OCI-LY7 (cell line): ENCODE results near the gene RIT2. TPM values are rescaled to one million over a fixed set of nuclear protein-coding genes. Genes with fewer than 3 reads are reported as not detected.

Source experiments
- BruUV-seq: library from RNA; stranded (reverse); fragments of 400-500 nt; replicated peaks from 2 replicates; lab custom pipeline; 2021; lab: Mats Ljungman, UMichigan
- CTCF ChIA-PET: fragments of 300-600 bp; sonication (Branson Sonifier 250); formaldehyde crosslinking; loops from one replicate; lab custom pipeline; 2022; ENCODE audit warnings: antibody characterized with exemption; ENCODE audit not compliant: unreplicated experiment; lab: Charles Lee
- POLR2A ChIA-PET: fragments of 300-600 bp; sonication (Branson Sonifier 250); formaldehyde crosslinking; loops from one replicate; lab custom pipeline; 2022; ENCODE audit warnings: antibody characterized with exemption; lab: Charles Lee
- DNase-seq: peaks from one replicate; pipeline ENCODE4 v3.0.0-alpha.2; 2015; ENCODE audit warnings: low spot score
- H2AFZ ChIP-seq: fragments of 200-600 bp; sonication (generic), shearing (Covaris generic); 2 replicates; pipeline ENCODE4 v1.6.1; 2014; ENCODE audit warnings: mild to moderate bottlenecking, antibody characterized with exemption, low read length, moderate library complexity
- H3K27ac ChIP-seq: fragments of 200-600 bp; sonication (generic); 2 replicates; pipeline ENCODE4 v1.5.1; 2014; ENCODE audit warnings: mixed run types, low read depth, mild to moderate bottlenecking, moderate library complexity, low read length, inconsistent platforms; ENCODE audit not compliant: poor library complexity, severe bottlenecking
- H3K36me3 ChIP-seq: fragments of 200-600 bp; sonication (generic); 2 replicates; pipeline ENCODE4 v1.6.1; 2014; ENCODE audit warnings: mild to moderate bottlenecking, antibody characterized with exemption, low read length, moderate library complexity, mixed read lengths; ENCODE audit not compliant: insufficient read depth
- H3K4me1 ChIP-seq: fragments of 200-600 bp; sonication (generic); 2 replicates; pipeline ENCODE4 v1.5.1; 2014; ENCODE audit warnings: mild to moderate bottlenecking, low read length; ENCODE audit not compliant: insufficient read depth, poor library complexity, severe bottlenecking
- H3K4me2 ChIP-seq: fragments of 200-600 bp; sonication (generic); 2 replicates; pipeline ENCODE4 v1.6.1; 2014; ENCODE audit warnings: mild to moderate bottlenecking, low read length
- H3K4me3 ChIP-seq: fragments of 200-600 bp; sonication (generic); 2 replicates; pipeline ENCODE4 v1.5.1; 2014; ENCODE audit warnings: mild to moderate bottlenecking, low read depth, low read length; ENCODE audit not compliant: poor library complexity, severe bottlenecking
- H3K79me2 ChIP-seq: fragments of 200-600 bp; sonication (generic); 2 replicates; pipeline ENCODE4 v1.6.1; 2016; ENCODE audit warnings: low read depth, mild to moderate bottlenecking, low read length, moderate library complexity, mixed read lengths; ENCODE audit not compliant: insufficient read depth
- H3K9me2 ChIP-seq: fragments of 200-600 bp; sonication (generic); 2 replicates; pipeline ENCODE4 v1.6.1; 2016; ENCODE audit warnings: mild to moderate bottlenecking, low read length, mixed read lengths; ENCODE audit not compliant: insufficient read depth
- H3K9me3 ChIP-seq: fragments of 200-600 bp; sonication (generic); 2 replicates; pipeline ENCODE4 v1.6.1; 2014; ENCODE audit warnings: mild to moderate bottlenecking, mixed run types, low read length, mixed read lengths
- H4K20me1 ChIP-seq: fragments of 200-600 bp; sonication (generic); 2 replicates; pipeline ENCODE4 v1.6.1; 2014; ENCODE audit warnings: mild to moderate bottlenecking, antibody characterized with exemption, low read length, moderate library complexity, mixed read lengths; ENCODE audit not compliant: insufficient read depth
- EZH2phosphoT487 ChIP-seq: fragments of 200-600 bp; sonication (generic); IDR thresholded peaks from 2 replicates; pipeline ENCODE4 v1.6.1; 2018; ENCODE audit warnings: low read depth, borderline replicate concordance, mild to moderate bottlenecking, mixed run types, antibody characterized with exemption, low read length, moderate library complexity, mixed read lengths
- intact Hi-C: fragments of 100-400 bp; cut with micrococcal nuclease; formaldehyde crosslinking; loops from one replicate; pipeline ENCODE4 v1.10.0; 2022; ENCODE audit not compliant: unreplicated experiment
- total RNA-seq, 2 experiments: library from RNA; depleted of rRNA in 1 of 2; stranded (reverse); fragments of >200 nt in 1 of 2; shearing (Covaris generic) in 1 of 2; gene quantifications; 2 replicates each; pipeline ENCODE4 v1.2.3, GENCODE V29; 2014 to 2022
- TF ChIP-seq, protein P1 (sequence below): fragments of 200-600 bp; sonication (generic); conservative IDR thresholded peaks from 2 replicates; pipeline ENCODE4 v1.5.1; 2014; ENCODE audit warnings: mild to moderate bottlenecking, antibody characterized with exemption, low read length, moderate library complexity, mixed read lengths

Gene RIT2
- total RNA-seq, 2 experiments from 2014 or later: not detected

DNA sequence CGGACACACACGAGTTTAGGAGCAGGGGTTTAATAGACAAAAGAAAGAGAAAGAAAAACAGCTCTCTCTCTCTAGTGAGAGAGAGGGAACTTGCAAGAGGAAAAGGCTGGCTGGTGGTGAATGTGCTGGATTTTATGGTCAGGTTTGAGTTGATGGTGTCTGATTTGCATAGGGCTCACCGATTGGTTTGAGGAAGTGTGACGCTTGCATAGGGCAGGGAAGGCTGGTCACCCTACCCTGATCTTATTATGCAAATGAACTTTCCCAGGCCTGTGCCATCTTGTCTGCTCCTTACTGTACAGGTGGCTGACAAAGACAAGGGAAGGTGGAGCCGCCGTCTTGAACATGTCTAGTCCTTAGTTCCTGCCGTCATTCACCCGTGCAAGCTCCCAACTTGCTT lies 408.9 kb downstream of the RIT2 start:
- H3K4me3 ChIP-seq: no peak overlapping the region
- no peaks in the 10 kb centered on the region for H3K36me3 ChIP-seq
- no peaks in the 10 kb centered on the region for H4K20me1 ChIP-seq
- H3K4me1 ChIP-seq: no peaks in the 10 kb centered on the region
- H3K79me2 ChIP-seq: no peaks in the 10 kb centered on the region
- no peaks in the 10 kb centered on the region for H3K9me2 ChIP-seq
- no peaks in the 10 kb centered on the region for H3K9me3 ChIP-seq
- TF ChIP-seq EZH2phosphoT487: no peak
- TF ChIP-seq, protein P1, sequence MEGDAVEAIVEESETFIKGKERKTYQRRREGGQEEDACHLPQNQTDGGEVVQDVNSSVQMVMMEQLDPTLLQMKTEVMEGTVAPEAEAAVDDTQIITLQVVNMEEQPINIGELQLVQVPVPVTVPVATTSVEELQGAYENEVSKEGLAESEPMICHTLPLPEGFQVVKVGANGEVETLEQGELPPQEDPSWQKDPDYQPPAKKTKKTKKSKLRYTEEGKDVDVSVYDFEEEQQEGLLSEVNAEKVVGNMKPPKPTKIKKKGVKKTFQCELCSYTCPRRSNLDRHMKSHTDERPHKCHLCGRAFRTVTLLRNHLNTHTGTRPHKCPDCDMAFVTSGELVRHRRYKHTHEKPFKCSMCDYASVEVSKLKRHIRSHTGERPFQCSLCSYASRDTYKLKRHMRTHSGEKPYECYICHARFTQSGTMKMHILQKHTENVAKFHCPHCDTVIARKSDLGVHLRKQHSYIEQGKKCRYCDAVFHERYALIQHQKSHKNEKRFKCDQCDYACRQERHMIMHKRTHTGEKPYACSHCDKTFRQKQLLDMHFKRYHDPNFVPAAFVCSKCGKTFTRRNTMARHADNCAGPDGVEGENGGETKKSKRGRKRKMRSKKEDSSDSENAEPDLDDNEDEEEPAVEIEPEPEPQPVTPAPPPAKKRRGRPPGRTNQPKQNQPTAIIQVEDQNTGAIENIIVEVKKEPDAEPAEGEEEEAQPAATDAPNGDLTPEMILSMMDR: no peak
- DNase-seq: no peak
- BruUV-seq: no TSS peak
- H3K4me2 ChIP-seq: no peak overlapping the region
- intact Hi-C loops: no loop called here
- ChIA-PET POLR2A (no interaction called here), CTCF (no interaction called here)
- no peak overlapping the region for H3K27ac ChIP-seq
- no peak overlapping the region for H2AFZ ChIP-seq

DNA sequence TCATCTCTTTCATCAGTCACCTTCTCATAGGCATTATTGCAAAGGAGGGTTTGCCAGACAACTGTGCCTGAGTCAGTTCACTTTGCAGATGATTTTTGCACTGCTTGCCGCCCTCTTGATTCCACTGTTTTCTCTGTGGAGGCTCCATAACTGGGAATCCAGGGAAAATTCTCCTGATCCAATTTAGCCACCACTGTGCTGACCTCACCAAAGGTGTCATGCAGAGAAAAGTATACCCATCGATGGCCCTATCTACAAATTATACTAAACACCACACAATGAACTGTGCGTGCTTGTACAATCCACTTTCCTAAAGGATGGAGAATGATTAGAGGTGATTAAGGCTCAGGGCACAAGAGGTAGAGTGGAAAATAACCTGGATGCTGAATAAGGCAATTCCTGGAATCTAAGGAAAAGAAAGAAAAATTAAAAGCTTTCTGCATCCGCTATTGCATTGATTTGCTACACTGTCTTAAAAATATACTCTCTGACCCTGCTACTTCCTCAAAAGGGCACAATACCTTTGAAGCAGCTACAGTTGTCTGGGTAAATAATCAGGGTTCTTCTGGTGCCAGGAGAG lies 409.4 kb downstream of the RIT2 start:
- Histone ChIP-seq H3K27ac (no peak overlapping the region), H3K79me2 (no peaks in the 10 kb centered on the region), H2AFZ (no peak overlapping the region), H3K36me3 (no peaks in the 10 kb centered on the region), H3K4me1 (no peaks in the 10 kb centered on the region), H3K9me3 (no peaks in the 10 kb centered on the region), H3K4me2 (no peak overlapping the region), H3K9me2 (no peaks in the 10 kb centered on the region), H3K4me3 (no peak overlapping the region), H4K20me1 (no peaks in the 10 kb centered on the region)
- no peak for DNase-seq
- ChIA-PET POLR2A (no interaction called here), CTCF (no interaction called here)
- intact Hi-C loops: no loop called here
- no TSS peak for BruUV-seq
- TF ChIP-seq EZH2phosphoT487: no peak
- TF ChIP-seq, protein P1: no peak

Other genes starting within 250 kb of the RIT2 start
- gene SYT4, start 161.8 kb upstream of the RIT2 start, total RNA-seq (2014; rRNA removed; shearing (Covaris generic)): not detected in 2 replicates
- gene SYT4, start 161.8 kb upstream of the RIT2 start, total RNA-seq (2022): not detected in 2 replicates